Natural killer cell (primary cell): ENCODE measurements around the gene RBBP9. TPM values are rescaled to one million over a fixed set of nuclear protein-coding genes. Genes with fewer than 3 reads are reported as not detected.

Source experiments
- ATAC-seq, 3 donors: fragments of 150-1000 bp in 2 of 3; fragments of 200-7000 bp in 1 of 3; cut with Tn5 transposase; 1 replicate in 1 of 3; 2 replicates in 2 of 3; pipeline ENCODE4 v1.10.0; 2021; ENCODE audit warnings: mild to moderate bottlenecking in 2 of 3, moderate library complexity in 2 of 3
- DNase-seq, 2 donors: peaks; one replicate each; pipeline versions ENCODE4 v3.0.0 to v3.0.0-alpha.2; 2013 to 2021; ENCODE audit warnings: mixed read lengths in 1 of 2
- H3K27ac ChIP-seq: one replicate; pipeline ENCODE4 v1.5.1; 2013; ENCODE audit warnings: mild to moderate bottlenecking, low read length
- H3K27me3 ChIP-seq: one replicate; pipeline ENCODE4 v1.6.1; 2013; ENCODE audit warnings: low read length; ENCODE audit not compliant: control insufficient read depth, insufficient read depth
- H3K36me3 ChIP-seq: one replicate; pipeline ENCODE4 v1.6.1; 2013; ENCODE audit warnings: low read length; ENCODE audit not compliant: control insufficient read depth, insufficient read depth
- H3K4me1 ChIP-seq: one replicate; pipeline ENCODE4 v1.6.1; 2013; ENCODE audit warnings: low read length; ENCODE audit not compliant: control insufficient read depth, insufficient read depth
- H3K4me3 ChIP-seq: one replicate; pipeline ENCODE4 v1.5.1; 2013; ENCODE audit warnings: low read length
- H3K9me3 ChIP-seq: one replicate; pipeline ENCODE4 v1.6.1; 2013; ENCODE audit warnings: low read length; ENCODE audit not compliant: control insufficient read depth, insufficient read depth
- H3K27ac Mint-ChIP-seq, 2 donors: one replicate each; pipeline ENCODE4 v1.8.0; 2022; ENCODE audit warnings: mild to moderate bottlenecking in 2 of 2, mixed read lengths in 2 of 2, moderate library complexity in 1 of 2
- H3K27me3 Mint-ChIP-seq, 2 donors: one replicate each; pipeline ENCODE4 v1.8.0; 2022; ENCODE audit warnings: low read depth in 2 of 2, mixed read lengths in 2 of 2
- H3K36me3 Mint-ChIP-seq: one replicate; pipeline ENCODE4 v1.8.0; 2022; ENCODE audit warnings: mixed read lengths
- H3K4me1 Mint-ChIP-seq, 2 donors: one replicate each; pipeline ENCODE4 v1.8.0; 2022; ENCODE audit warnings: mixed read lengths in 2 of 2
- H3K4me3 Mint-ChIP-seq: one replicate; pipeline ENCODE4 v1.8.0; 2022; ENCODE audit warnings: mild to moderate bottlenecking, moderate library complexity, mixed read lengths
- H3K9me3 Mint-ChIP-seq, 2 donors: one replicate each; pipeline ENCODE4 v1.8.0; 2022; ENCODE audit warnings: mixed read lengths in 2 of 2
- WGBS: methylation state at CpG from one replicate; pipeline ENCODE4 v1.1.7; 2013; ENCODE audit warnings: missing lambda C conversion rate; ENCODE audit not compliant: insufficient coverage; 5-methylcytosine and 5-hydroxymethylcytosine counted together
- intact Hi-C: fragments of 100-400 bp; cut with micrococcal nuclease; formaldehyde crosslinking; loops from one replicate; pipeline ENCODE4 v1.14.2; 2022
- total RNA-seq, 4 donors: library from RNA; stranded (reverse); fragments of 120-200 nt in 1 of 4; gene quantifications; one replicate each; pipeline versions ENCODE4 v1.2.3 to v1.2.4, GENCODE V29; 2013 to 2022
- TF ChIP-seq, protein P1 (sequence below): fragments of 200-600 bp; IDR thresholded peaks from one replicate; pipeline ENCODE4 v1.8.0; 2022; ENCODE audit warnings: antibody characterized with exemption

RBBP9 gene
- total RNA-seq, 3 donors from 2014 or later (not counting 1 experiment from before 2014, with no cell fraction given) = 4.6 to 9.2 (median 7.9) TPM

DNA sequence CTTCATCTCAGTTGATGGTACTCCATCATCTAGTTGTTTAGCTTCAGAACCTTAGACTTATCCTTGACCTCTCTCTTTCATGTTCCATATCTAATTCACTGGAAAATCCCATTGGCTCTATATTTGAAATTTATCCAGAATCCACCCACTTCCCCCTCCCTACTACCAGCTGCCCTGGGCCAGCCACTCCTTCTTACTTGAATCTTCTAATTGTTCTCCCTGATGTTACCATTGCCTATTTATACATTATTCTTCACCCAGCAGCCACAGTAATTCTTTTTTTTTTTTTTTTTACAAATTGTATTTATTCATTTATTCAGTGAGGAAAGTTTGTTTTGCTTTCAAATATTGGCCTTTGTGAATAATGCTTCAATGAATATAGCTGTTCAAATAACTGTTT, 18.9 kb upstream of the RBBP9 start:
- Histone ChIP-seq H3K4me3 (no peak overlapping the region), H3K9me3 (no peaks in the 10 kb centered on the region), H3K36me3 (peaks cover 29% of the 10 kb centered on the region), H3K27ac (no peak overlapping the region), H3K27me3 (no peaks in the 10 kb centered on the region), H3K4me1 (no peaks in the 10 kb centered on the region)
- peak overlapping the region in 1 of 2 donors; percentile 38 for H3K27ac Mint-ChIP-seq
- H3K27me3 Mint-ChIP-seq = no peaks in the 10 kb centered on the region
- no peak for DNase-seq
- no peak overlapping the region for H3K4me3 Mint-ChIP-seq
- no peaks in the 10 kb centered on the region for H3K9me3 Mint-ChIP-seq
- no peak for ATAC-seq
- intact Hi-C loops = no loop called here
- H3K4me1 Mint-ChIP-seq = peaks cover 25 to 30% of the 10 kb centered on the region in 2 donors
- H3K36me3 Mint-ChIP-seq = no peaks in the 10 kb centered on the region
- TF ChIP-seq, protein P1, sequence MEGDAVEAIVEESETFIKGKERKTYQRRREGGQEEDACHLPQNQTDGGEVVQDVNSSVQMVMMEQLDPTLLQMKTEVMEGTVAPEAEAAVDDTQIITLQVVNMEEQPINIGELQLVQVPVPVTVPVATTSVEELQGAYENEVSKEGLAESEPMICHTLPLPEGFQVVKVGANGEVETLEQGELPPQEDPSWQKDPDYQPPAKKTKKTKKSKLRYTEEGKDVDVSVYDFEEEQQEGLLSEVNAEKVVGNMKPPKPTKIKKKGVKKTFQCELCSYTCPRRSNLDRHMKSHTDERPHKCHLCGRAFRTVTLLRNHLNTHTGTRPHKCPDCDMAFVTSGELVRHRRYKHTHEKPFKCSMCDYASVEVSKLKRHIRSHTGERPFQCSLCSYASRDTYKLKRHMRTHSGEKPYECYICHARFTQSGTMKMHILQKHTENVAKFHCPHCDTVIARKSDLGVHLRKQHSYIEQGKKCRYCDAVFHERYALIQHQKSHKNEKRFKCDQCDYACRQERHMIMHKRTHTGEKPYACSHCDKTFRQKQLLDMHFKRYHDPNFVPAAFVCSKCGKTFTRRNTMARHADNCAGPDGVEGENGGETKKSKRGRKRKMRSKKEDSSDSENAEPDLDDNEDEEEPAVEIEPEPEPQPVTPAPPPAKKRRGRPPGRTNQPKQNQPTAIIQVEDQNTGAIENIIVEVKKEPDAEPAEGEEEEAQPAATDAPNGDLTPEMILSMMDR = no peak

GRCh38 chr20:18514127-18514526, 17.1 kb upstream of the RBBP9 start:
- DNase-seq (no peak), ATAC-seq (no peak)
- H3K4me3 Mint-ChIP-seq = no peak overlapping the region
- Histone ChIP-seq H3K9me3 (no peaks in the 10 kb centered on the region), H3K27me3 (no peaks in the 10 kb centered on the region), H3K27ac (no peak overlapping the region), H3K36me3 (peaks cover 32% of the 10 kb centered on the region), H3K4me1 (no peaks in the 10 kb centered on the region), H3K4me3 (no peak overlapping the region)
- H3K4me1 Mint-ChIP-seq = peaks cover 29 to 40% of the 10 kb centered on the region in 2 donors
- H3K27me3 Mint-ChIP-seq = no peaks in the 10 kb centered on the region
- no peaks in the 10 kb centered on the region for H3K9me3 Mint-ChIP-seq
- TF ChIP-seq, protein P1 = no peak
- intact Hi-C loops = no loop called here
- H3K27ac Mint-ChIP-seq = peak overlapping the region; percentile 46 to 77
- no peaks in the 10 kb centered on the region for H3K36me3 Mint-ChIP-seq
- 98% methylated on average over 5 of the region's 5 CpGs for WGBS

- Mint-ChIP-seq H3K4me3 (peak overlapping the region; percentile 65), H3K36me3 (no peaks in the 10 kb centered on the region), H3K27ac (peak overlapping the region; percentile 46 to 77), H3K9me3 (no peaks in the 10 kb centered on the region), H3K4me1 (peaks cover 38 to 48% of the 10 kb centered on the region in 2 donors), H3K27me3 (no peaks in the 10 kb centered on the region)
- intact Hi-C loops = no loop called here
- H3K4me1 ChIP-seq = peaks cover 8% of the 10 kb centered on the region
- no peak for DNase-seq
- no peaks in the 10 kb centered on the region for H3K9me3 ChIP-seq
- ATAC-seq = peak in 2 of 3 donors; percentile 15 to 18
- no peaks in the 10 kb centered on the region for H3K27me3 ChIP-seq
- TF ChIP-seq, protein P1 = no peak
- WGBS = 84% methylated on average over 5 of the region's 7 CpGs
- no peak overlapping the region for H3K4me3 ChIP-seq
- H3K36me3 ChIP-seq = peaks cover 32% of the 10 kb centered on the region
- no peak overlapping the region for H3K27ac ChIP-seq
These were observed 16.2 kb upstream of the RBBP9 start for GRCh38 chr20:18513208-18513607.

- TF ChIP-seq, protein P1 = no peak
- Mint-ChIP-seq H3K9me3 (no peaks in the 10 kb centered on the region), H3K27me3 (no peaks in the 10 kb centered on the region), H3K4me3 (no peak overlapping the region), H3K27ac (peak overlapping the region; percentile 40 to 65), H3K36me3 (no peaks in the 10 kb centered on the region), H3K4me1 (peaks cover 55 to 64% of the 10 kb centered on the region in 2 donors)
- Histone ChIP-seq H3K9me3 (no peaks in the 10 kb centered on the region), H3K27me3 (no peaks in the 10 kb centered on the region), H3K27ac (no peak overlapping the region), H3K4me3 (no peak overlapping the region), H3K4me1 (peaks cover 18% of the 10 kb centered on the region), H3K36me3 (peaks cover 32% of the 10 kb centered on the region)
- ATAC-seq = no peak
- no peak for DNase-seq
- no CpG with 5 or more reads among the region's 1 CpG for WGBS
- intact Hi-C loops = no loop called here
These were observed 14.5 kb upstream of the RBBP9 start for GRCh38 chr20:18511571-18511970.
